Kasumi-1 (cell line): ENCODE measurements around the gene ARL2.
A peak's percentile ranks its signal among the peaks of the same experiment; 100 is the strongest.
"Not testable (repeated sequence)": the region's sequence is repeated elsewhere in the genome, so short reads cannot be mapped to it uniquely, and the experiment has no call there.

Experiments
- DNase-seq, 2 experiments: peaks; one replicate each; lab custom pipeline; 2025; lab: John Stamatoyannopoulos, UW

Gene ARL2

DNA sequence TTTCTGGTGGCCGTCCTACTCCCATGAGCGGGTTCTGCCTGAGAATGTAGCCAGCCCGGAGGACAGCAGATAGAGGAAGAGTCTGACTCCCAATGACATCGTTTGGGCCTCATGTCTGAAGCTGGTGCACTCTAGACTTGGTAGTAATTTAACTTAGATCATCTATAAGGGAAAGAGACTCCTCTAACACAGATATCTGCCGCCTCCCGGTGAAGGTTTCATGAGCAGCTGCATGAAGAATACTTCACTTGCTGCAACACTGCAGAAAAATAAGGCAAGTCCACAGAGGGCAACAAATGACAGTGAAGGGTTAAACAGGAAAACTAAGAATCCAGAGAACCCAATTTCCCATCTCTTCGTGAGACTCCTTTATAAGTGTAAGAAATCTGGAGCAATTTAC is 5.9 kb upstream of the ARL2 start:
- DNase-seq: no peak

DNA sequence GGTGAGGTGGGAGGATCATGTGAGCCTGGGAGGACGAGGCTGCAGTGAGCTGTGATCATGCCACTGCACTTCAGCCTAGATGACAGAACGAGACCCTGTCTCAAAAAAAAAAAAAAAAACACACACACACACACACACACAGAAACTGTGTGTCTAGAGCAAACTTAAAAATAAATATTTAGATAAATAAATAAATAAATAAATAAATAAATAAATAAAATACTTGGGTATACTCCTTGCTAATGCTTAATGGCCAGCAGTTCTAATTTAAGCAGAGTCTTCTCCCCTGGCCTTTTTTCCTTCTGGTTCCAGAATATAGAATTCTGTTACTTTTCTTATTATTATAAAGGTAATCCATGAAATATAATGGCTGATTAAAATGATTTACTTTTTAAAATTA is 5.1 kb upstream of the ARL2 start:
- DNase-seq: no peak

DNA sequence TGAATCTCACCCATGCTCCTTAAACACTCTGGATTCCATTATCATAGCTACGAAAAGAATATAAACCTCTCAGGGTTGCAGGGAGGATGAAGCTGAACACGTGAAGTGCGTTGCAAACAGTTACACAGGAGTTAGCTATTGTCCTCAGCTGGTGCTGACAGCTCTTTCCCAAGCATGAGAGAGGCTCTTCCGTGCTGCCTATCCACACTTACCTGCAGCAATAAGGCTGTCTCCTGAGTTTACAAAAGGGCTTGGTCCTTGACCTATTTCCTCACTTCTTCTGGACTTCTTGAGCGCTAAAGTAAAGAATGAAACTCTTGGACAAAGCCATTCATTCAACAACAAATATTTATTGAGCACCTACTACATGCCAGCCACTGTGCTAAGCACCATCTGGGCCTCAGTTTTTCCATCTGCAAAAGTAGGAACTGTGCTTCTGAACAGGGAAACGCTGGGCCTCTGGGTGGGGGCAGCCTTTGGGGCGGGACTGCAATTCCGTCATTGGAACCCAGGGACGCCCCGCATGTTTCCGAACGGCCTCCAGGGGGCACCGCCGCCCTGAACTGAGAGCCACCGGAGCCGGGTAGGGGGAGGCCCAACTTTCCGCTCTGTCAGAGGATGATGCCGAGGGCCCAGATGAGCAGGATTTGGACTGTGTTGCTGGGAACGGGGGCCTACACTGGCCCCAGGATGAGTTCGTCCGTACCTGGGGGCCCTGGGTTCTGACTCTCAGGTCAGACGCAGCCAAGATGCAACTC is 651 bp upstream of the ARL2 start:
- DNase-seq: peak; percentile 88 to 92

DNA sequence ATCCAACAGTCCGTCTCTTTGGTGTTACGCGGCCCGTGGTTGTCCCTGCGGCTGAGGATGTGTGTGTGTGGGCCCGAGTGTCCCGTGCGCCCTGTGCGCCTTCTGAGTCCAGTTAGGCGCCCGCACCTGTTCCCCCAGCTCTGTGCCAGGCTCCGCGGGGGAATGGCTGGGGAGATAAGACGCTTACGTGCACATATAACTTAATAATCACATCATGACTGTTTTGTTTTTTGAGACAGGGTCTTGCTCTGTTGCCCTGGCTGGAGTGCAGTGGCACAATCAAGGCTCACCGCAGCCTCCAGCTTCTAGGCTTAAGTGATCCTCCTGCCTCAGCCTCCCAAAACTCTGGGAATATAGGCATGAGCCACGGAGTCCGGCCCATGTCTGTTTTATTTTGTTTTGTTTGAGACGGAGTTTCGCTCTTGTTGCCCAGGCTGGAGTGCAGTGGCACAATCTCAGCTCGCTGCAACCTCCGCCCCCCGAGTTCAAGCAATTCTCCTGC is 817 bp downstream of the ARL2 start:
- DNase-seq: no peak

DNA sequence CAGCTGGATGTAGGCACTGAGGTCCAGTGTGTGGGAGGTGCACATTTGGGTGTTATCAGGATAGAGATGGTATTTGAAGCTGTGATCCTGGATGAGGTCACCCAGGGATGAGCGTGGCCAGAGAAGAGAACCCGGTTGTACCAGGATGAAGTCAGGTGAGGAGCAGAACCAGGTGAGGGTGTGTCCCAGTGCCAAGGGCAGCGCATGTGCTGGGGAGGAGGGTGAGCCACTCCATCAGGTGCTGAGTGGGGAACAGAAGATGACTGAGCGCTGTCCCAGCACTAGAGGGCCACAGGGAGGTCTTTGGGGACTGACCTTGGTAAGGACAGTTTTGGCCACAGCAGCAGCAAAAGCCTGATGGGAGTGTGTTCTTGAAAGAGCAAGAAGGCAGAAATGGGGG is 2.7 kb downstream of the ARL2 start:
- no peak for DNase-seq

DNA sequence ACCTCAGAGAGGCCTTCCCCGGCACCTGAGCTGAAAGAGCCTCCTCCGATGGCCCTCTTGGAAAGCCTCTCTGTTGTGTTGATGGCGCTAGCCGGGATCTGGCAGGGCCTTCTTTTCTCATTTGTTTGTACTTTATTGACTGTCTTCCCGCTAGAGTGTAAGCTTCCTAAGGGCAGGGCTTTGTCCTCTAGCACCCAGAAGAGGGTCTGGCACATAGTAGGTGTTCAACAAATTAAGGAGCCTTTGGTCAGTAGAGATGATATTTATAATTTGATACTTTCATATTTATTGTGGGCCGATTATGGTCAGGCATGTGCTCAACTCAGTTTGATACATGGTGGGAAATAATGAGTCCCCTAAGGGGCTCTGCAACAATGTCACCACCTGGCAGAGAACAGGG is 4.0 kb downstream of the ARL2 start:
- DNase-seq: no peak

DNA sequence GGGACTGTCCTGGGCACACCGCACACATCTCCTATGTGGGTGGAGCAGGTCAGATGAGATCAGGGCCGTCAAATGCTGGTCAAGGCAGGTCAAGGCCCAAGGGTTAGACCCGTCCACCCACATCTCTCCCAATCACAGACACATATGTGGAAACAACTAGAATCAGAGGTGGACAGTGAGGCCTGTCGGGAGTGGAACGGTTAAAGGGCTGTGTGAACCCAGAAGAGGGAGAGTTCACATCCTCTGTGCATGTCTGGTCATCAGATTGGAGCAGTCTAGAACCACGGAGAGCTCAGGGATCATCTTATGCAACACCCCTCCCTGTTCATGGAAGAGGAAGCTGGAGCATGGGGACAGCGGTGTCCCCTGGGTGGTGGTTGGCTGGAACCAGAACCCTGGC is 5.9 kb downstream of the ARL2 start:
- no peak for DNase-seq

DNA sequence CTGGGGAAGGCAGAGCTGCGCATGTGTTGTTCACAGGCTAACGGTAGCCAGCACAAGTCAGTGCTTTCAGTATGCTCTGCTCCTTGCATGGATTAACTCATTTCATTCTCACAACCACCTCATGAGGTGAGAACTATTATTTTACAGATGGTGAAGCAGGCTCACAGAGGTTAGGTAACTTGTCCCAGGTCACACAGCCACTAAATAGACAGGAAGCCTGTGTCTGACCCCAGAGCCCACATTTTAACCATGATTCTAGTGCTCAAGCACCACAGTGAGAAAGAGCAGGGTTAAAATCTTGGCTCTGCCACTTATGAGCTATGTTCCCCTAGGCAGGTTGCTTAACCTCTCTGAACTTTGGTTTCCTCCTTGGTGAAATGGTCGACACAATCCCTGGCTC is 7.0 kb downstream of the ARL2 start:
- no peak for DNase-seq

DNA sequence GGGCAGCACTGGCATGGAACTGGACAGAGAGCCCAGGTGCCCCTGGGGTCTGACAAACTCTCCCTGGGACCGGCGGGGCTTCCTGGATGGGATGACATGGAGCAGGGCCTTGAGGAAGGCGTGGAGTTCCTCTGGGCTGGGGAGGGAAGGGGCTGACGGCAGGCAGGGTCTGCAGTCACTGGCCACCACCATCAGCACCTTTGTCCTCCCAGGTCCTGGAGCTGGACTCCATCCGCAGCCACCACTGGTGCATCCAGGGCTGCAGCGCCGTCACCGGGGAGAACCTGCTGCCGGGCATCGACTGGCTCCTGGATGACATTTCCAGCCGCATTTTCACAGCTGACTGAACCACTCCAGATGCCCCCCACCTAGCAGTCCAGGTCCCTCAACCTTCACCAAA is 7.5 kb downstream of the ARL2 start:
- no peak for DNase-seq

DNA sequence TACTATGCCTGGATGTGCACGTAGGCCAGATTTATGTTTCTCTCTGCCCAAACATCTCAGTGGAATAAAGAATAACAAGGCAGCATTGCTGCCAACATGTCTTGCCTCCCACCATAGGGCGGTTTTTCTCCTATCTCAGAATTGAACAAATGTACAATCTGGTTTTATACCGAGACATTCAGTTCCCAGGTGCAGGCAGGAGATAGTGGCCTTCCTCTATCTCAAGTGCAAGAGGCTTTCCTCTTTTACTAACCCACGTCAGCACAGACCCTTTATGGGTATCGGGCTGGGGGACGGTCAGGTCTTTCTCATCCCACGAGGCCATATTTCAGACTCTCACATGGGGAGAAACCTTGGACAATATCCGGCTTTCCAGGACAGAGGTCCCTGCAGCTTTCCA is 9.5 kb downstream of the ARL2 start:
- DNase-seq: not testable (repeated sequence)

DNA sequence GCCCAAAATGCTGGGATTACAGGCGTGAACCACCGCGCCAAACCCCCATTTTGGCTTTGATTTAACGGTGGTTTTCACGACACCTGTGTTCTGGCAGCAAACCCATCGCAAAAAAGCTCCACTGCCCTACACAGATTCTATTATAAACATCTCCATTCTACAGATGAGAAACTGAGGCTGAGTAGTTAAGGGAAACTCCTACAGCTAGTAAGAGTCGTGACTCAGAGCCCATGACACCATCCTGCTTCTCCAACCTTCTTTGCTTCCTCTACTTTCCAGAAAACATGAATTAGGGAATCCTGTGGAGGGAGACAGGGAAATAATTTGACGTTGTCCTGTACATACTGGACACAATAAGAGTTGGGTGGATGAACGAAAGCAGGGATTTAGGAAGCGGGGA is 12.8 kb downstream of the ARL2 start:
- no peak for DNase-seq

DNA sequence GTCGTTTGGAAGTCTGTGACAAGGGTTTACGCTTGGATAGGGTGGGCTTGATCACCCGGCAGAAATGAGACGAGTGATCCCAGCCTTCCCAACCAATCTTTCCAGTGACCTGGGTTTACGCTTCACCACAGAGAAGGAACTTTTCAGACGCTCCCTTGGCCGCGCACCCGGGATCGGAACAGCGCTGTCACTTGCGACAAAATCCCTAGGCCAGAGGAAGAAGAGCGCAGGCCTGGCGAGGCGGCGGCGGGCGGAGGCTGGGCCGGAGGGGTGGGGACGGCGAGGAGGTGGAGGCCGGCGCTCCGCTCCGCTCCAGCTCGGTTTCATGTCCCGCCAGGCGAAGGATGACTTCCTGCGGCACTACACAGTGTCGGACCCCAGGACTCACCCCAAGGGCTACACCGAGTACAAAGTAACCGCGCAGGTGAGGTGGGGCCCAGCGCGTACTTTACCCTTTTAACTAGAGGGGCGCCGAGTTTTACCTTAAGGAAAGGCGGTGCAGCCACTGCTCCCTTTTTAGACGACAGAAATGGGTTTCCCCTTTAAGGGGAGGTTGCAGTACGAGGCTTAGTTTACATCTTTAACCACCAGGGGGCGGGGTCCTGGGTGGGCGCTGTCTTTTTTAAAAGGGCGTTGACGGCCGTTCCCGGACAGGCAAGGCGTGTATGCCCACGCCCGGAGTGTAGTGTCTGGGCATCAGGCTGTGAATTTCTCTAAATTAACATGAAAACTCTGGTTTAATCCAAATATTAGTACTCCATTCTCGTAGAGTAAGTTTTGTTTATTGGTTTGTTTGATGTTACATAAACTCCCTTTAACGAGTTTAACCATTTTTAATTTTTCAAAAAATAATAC is 13.5 kb downstream of the ARL2 start, which contains the start of gene SNX15:
Gene SNX15 (plus strand): TSS at position 227 of the 855 bp plus-strand sequence. CDS start 99 bp downstream, at position 326.
- DNase-seq: peak; percentile 97 to 98

DNA sequence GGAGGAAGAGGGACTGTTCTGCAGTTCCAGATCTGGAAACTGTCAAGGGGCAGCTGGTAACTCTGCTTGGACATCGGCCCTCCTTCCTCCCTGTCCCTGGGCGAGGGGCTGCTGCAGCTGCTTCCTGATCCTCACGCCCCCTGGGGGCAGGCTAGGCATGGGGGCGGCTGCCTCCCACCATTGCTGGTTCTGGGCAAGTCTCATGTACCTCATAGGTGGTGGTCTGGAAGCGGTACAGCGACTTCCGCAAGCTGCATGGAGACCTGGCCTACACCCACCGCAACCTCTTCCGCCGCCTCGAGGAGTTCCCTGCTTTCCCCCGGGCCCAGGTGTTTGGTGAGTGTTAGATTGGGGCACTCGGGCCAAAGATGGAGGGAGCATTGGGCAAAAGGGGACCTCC is 18.3 kb downstream of the ARL2 start:
- no peak for DNase-seq

DNA sequence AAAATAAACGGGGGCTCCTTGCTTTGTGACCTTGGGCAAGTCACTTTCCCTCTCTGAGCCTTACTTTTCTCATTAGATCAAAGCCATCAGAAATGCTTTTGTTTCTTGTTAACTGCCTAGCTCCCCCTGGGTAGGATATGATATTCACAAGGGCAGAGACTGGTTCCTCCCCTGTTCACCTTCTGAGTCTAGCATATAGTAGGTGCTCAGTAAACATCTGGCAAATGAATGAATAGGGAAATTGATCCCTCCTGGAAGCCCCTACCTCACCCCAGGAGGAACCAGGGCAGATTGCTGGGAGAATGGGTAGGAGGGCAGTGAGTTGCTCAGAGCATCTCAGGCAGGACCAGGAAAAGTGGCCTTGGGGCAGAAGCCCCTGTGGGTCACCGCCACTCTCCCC is 20.5 kb downstream of the ARL2 start:
- no peak for DNase-seq

DNA sequence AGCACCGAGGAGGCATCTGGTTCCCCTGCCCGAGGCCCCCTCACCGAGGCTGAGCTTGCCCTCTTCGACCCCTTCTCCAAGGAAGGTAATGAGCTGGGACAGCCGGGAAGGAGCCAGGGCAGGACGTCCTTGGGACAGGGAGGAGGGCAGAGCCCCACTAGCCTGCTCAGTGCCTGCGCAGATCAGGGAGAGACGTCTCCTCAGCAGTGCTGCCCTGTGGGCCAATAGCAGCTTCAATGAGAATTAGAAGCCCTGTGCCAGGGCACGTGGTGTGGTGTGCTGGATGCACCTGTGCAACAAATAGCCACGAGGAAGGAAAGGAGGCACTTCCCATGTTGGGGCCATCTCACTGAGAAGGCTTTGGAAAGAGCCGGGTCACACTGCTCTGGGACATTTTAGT is 21.6 kb downstream of the ARL2 start:
- DNase-seq: no peak

DNA sequence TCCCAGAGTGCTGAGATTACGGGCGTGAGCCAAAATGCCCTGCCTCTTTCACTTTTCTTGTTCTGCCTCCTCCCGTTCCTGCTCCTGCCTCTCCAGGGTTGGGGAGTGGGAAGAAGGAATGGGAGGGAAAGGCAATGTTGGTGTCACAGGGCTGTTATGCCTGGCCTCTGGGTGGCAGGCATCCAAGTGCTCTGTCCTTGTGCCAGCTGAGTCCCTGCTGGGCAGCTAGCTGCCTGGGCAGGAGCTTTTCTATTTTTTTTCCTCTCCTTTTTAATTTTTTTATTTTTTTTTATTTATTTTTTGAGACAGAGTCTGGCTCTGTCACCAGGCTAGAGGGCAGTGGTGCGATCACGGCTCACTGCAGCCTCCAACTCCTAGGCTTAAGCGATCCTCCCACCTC is 23.0 kb downstream of the ARL2 start:
- no peak for DNase-seq

DNA sequence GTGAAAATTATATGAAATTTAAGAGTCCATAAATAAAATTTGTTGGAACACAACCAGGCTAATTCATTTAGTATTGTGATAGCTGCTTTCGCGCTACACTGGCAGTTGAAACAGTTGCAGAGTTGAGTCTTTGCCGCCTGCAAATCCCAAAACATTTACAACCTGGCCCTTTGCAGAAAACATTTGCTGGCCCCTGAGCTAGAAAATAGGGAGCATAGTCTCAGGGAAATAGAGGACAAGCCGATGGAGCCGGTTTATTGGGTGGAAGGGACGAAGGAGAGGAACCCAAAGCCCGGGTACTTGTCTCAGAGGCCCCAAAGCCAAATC is 26.5 kb downstream of the ARL2 start:
- DNase-seq: no peak

DNA sequence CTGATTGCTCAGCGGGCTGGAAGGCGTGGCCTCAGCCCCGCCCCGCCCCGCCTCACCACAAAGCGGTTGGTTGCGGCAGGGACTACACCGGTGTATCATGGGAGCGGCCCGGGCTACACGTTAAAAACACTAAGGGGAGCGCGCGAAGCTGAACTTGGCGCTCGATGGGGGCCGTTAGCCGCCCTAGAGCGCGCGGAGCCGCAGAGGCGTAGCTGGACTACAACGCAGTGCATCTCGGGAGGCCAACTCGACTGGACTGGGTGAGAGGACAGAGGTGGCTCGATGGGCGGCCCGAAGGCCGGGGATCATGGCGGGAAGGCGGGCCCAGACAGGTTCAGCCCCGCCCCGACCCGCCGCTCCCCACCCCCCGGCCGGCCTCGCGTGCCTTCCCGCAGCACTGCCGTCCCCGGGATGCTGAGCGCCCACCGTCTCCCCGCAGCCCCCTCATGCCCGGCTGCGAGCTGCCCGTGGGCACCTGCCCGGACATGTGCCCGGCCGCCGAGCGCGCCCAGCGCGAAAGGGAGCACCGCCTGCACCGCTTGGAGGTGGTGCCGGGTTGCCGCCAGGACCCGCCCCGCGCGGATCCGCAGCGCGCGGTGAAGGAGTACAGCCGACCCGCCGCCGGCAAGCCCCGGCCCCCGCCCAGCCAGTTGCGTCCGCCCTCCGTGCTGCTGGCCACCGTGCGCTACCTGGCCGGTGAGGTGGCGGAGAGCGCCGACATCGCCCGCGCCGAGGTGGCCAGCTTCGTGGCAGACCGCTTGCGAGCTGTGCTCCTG is 27.1 kb downstream of the ARL2 start, which contains the start of gene SAC3D1:
Gene SAC3D1 (plus strand): TSS at position 364 of the 776 bp plus-strand sequence. CDS start 83 bp downstream, at position 447.
- peak; percentile 92 to 94 for DNase-seq

DNA sequence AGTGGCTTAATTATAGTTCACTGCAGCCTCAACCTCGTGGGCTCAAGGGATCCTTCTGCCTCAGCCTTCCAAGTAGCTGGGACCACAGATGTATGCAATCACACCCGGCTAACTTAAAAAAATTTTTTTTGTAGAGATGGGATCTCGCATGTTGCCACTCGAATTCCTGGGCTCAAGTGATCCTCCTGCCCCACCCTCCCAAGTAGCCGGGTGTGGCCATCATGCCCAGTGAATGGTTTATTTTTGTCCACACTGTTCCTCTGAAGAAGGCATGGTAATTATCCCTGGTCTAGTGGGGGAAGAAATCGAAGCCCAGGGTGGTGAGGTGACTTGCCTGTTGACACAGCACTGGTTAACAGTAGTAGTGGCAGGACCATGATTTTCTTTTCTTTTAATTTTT is 28.9 kb downstream of the ARL2 start:
- DNase-seq: no peak

DNA sequence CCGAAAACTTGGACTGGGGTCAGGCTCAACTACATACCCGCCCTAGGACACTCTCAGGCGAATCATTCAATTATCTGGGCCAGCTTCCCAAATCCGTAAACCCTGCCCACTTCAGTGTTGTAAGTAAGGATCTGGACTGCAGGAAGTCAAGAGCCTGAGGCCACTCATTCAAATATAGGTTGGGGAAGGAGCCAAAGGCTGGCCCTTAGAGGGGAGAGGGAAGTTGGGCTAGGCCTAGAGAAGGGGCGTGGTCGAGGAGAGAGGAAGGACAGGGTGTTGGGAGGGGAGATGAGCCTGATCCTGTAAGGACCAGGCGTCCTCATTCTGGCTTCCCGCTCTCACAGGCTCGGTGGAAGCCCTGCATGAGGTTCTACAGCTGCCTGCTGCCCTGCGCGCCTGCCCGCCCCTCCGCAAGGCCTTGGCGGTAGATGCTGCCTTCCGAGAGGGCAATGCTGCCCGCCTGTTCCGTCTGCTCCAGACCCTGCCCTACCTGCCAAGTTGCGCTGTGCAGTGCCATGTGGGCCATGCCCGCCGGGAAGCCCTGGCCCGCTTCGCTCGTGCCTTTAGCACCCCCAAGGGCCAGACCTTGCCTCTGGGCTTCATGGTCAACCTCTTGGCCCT is 30.0 kb downstream of the ARL2 start:
- peak in 1 of 2 experiments; percentile 2 for DNase-seq

DNA sequence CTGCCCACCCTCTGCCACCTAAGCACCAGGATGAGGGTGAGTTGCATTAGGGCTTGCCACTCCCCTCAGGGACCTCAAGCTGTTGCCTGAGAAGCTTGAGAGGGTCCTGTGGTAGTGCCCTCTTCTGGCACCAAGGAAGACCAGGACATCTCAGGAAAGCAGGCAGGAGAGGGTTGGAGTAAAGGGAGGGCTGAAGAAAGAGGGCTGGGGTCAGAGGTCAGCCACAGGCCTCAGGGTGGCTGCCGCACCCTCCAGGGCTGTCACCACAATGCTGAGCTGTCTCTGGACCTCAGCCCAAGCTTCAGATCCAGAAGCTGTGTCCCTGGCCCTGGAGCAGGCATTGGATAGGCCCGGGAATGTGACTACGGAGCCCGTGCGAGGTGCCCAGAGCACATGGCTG is 31.1 kb downstream of the ARL2 start:
- DNase-seq: no peak

DNA sequence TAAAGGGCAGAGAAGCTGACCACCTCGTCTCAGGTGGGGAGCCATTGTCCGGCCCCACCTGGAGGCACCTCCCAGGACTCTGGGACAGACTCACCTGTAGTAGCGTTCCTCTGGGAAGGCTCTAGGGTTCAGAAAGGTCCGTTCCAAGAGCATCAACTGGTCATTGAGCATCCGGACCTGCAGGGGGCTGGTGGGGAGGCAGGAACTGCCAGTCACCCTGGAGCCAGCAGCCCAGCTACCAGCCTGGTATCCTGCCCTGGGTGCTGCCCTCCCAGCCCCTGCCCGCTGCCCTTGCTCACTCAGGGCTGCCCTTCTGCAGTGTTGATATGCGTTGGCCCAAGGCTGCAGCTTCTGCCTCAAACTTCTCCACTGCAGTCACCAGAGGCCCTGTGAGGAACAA is 31.8 kb downstream of the ARL2 start:
- DNase-seq: no peak
